ENCODE results near the gene CNEP1R1.

The CNEP1R1 gene

DNA sequence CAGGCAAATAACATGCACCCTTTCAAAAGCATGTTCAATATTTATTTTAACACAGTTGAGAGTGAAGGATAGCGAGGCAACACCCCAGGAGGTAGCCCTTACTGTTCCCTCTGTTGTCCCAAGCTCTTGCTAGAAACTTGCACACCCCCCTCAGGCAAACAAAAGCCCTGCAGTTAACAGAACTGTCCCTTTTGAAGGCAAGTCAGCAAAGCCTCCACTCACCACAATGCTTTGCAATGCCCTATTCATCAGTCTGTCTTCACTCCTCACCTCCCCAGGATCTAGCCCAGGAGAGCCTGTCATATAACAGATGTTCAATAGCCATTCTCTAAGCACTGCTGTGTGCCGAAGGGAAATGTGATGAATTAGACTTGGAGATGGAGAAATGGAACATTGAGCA lies 3.5 kb upstream of the CNEP1R1 start:
- no peak for DNase-seq

DNA sequence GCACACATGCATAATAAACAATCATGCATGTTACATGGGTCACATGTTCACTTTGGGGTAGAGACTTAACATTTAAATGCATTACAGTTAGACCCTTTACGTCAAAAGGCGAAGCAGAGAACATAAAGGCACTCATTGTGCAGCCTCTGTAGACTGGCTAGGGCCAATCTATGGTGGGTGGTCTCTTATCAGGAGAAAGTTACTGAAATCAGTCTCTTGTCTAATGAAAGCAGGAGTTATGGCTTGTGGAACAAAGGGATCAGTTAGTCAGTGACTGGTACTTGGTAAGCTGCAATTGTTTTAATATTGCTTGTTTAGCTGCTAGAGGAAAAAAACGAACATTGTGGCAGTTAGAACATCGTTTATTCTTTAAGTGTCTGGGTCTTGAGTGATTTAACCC lies 1.4 kb upstream of the CNEP1R1 start:
- no peak for DNase-seq

DNA sequence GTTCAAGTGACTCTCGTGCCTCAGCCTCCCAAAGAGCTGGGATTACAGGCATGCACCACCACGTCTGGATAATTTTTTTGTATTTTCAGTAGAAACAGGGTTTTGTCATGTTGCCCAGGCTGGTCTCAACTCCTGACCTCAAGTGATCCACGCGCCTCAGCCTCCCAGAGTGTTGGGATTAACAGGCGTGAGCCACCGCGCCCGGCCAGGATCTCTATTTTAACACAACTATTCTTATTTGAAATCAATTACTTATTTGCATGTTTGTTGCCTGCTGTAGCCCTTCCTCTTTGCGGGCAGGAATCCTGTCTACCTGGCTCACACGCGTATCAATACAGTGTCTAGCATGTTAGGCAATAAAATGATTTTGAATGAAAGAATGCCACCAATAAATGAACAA lies 818 bp upstream of the CNEP1R1 start:
- no peak for DNase-seq

DNA sequence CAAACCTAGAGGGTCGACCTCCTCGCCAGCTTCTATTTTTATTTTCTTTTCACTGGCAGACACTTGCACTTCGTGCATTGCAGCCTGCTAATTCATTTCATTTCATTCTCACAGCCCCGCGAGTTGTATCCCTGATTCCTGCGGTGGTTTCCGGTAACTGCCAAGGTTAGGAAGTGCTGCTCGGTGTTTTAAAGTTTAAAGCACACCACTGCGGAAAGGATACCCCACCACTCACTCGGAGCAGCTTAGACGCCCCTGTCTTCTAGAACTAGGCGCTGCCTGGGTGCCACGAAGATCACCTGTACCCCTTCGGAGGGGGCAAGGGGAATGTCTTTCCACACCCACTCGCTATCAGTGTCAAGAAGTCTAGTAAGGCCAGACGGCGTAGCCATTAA lies 509 bp downstream of the CNEP1R1 start:
- DNase-seq = no peak

DNA sequence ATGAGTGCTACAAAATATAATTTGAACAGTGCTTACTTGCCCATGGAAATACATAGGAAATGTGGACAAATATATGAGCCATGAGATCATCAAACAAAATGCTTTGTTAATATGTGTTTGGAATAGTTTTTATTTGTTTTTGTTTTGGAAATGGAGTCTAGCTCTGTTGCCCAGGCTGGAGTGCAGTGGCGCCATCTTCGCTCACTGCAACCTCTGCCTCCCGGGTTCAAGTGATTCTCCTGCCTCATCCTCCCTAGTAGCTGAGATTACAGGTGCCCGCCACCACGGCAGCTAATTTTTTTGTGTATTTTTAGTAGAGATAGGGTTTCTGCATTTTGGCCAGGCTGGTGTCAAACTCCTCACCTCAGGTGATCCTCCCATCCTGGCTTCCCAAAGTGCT lies 2.8 kb downstream of the CNEP1R1 start:
- no peak for DNase-seq

DNA sequence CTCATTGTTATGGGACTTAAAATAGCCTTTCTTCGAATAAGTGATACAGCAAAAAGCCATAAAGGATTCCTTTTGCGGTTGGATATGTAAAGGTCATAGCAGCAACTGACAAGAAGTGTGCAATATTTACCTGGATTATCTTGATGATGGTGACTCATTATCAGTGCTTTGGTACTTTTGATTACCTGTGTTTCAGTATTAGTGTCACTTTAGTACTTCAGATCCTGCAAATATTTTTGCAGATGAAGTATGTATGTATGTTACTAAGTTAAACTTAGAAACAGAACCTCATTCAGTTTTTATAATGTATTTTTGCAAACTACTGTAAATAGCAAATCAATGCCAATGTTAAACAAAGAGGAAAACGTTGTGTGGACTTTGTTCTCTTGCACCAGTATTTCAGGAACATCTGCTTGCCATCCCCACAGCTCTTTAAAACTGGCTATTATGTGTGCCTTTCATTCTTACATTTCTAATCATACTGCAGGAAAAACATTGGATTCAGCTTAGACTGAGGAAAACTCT lies 10.5 kb downstream of the CNEP1R1 start:
- no peak for DNase-seq

DNA sequence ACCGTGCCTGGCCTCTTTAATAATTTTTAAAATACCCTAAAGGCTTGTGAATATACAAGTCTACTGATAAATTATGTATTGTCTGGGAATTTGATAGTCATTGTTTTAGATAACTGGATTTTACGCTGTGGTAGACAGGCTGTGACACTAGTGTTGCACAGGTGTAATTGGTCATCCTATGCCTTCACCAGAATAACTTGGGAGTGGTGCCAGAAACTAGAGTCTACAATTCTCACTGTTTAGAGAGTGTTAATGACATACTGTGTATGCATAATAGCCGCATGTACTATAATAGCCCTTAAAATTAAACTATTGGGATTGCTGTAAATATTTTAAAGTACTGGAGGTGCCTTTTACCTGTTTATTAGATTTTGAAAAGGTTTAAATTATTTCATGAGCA lies 11.4 kb downstream of the CNEP1R1 start:
- DNase-seq = no peak

DNA sequence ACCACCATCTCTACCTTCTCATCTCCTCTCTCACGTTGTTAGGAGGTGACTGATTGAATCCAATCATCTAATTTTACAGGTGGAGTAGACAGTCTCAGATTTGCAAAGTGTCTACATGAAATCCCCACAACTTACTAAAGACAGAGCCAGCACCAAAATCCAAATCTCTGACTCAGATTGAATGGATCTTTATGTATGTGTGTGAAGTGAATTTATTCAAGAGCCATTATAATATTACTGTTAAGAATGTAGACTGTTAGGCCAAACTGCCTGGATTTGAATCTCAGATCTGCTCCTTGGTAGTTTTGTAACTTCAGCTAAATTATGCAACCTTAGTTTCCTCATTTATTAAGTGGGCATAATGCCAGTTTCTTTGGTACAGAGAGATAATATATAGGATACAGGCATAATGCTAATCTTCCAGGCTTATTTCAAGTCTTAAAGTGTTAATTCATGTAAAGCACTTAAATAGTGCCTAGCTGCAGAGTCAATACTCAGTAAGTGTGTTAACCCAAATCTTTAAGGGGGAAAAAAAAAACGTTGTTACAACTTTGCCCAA lies 12.7 kb downstream of the CNEP1R1 start:
- DNase-seq = no peak

DNA sequence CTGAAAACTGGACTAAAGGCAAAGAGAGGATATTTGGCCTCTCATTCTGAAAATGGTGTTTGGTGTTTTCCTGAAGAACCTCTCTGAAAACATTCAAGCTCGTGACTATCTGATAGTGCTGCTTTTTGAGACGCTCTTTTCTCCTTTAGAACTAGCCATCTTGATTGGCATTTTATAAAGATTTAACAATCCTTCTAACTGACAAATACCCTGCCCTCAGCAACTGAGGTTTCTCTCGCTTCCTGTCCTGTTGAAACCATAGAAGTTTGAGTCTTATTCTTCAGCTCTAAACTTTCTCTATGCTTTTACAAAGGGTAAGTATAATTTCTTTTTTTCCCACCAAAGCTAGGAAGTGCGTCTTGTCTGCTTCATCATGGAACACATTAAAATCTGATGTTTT lies 13.3 kb downstream of the CNEP1R1 start:
- no peak for DNase-seq

DNA sequence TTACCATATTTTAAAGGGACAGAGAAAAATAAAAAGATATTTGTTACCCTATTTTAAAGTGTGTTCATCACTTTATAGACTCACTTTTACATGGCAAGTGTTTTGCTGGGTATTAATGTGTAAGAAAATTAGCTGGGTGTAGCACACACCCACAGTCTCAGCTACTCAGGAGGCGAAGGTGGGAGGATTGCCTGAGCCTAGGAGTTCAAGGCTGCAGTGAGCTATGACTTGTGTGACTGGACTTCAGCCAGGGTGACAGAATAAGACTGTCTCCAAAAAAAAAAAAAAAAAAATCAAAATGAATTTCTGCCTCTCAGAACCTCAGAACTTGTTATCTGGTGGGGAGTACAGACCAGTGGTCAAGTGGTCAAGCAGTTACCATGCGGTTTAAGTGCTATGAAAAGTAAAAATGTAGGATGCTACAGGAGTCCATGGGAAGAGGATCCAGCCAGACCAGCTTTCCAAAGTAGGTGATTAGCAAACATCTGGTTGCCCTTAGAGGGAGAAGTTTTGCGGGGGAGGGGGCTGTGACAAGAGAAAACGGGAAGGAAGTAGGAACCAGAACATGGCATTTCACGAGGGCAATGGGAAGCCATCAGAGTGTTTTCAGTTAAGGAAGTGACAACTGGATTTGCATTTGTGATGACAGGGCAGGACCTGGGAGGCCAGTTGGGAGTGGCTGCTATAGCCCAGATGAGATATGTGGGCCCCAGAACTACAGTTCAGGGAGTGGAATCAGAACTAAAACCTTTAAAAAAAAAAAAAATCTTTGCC lies 13.9 kb downstream of the CNEP1R1 start:
- no peak for DNase-seq

DNA sequence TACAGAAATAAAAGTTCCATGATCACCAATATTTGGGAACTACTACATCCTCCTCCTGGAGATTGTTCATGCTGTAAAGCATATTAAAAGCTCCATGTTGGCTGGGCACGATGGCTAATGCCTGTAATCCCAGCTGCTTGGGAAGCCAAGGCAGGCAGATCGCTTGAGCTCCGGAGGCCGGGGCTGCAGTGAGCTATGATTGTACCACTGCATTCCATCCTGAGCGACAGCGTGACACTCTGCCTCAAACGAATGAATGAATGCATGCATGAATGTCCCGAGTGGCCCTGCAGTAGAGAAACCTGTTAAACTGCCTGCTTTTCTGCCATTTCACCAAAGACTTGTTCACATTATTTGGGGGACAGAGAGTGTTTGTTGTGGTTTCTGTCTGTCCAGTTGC lies 15.0 kb downstream of the CNEP1R1 start:
- no peak for DNase-seq

DNA sequence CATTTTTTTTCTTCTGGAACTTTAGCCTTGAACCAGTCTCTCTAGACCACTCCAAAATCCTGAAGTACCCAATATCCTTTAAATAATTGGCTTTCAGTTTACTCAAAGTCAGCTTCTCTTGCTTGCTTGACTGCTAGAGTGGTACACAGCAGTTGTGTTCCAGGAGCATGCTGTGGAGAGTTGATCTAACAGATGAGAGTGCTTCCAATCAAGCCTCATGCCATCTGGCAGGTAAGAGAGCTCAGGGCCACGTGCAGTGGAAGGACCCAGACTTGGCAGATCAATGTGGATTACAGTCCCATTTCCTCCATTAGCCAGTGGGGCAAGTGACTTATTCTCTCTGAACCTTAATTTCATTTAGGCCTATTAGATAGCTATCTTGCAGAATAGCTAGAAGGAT lies 15.7 kb downstream of the CNEP1R1 start:
- no peak for DNase-seq

DNA sequence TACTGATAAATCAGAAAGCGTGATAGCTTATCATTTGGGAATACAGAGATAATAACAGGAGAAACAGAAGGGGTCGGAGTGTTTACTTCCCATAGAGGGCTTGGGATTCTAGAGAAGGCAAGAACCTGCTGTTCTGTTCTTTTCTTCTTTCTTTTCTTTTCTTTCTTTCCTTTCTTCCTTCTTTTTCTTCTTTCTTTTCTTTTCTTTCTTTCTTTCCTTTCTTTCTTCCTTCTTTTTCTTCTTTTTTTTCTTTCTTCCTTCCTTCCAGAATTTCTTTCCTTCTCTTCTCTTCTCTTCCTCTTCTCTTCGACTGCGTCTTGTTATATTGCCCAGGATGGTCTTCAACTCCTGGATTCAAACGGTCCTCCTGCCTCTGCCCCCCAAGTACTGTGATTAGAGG lies 18.3 kb downstream of the CNEP1R1 start:
- DNase-seq = no peak

DNA sequence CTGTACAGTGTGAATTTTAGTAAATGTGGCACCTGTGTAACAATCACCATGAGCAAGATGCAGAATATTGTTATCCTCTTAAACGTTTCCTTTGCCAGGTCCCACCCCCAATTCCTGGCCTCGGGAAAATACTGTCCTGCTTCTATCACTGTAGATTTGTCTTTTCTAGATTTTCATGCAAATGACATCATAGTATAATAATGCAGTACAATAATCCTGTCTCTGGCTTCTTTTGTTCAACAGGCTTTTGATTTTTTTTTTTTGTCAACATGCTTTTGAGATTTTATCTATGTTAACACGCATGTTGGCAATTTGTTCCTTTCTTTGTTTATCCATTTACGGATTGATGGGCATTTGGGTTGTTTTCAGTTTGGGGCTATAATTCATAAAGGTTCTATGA lies 20.4 kb downstream of the CNEP1R1 start:
- DNase-seq = no peak

DNA sequence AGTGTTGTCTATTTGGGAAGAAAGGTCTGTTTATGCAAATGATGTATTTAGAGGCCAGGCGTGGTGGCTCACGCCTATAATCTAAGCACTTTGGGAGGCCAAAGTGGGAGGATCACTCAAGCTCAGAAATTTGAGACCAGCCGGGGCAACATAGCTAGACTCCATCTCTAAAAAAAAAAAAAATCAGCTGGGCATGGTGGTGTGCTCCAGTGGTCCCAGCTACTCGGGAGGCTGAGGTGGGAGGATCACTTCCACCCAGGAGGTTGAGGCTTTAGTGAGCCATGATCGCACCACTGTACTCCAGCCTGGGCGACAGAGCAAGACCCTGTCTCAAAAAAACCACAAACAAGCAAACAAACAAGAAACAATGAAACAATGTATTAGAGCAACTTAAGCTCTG lies 21.8 kb downstream of the CNEP1R1 start:
- DNase-seq = no peak

DNA sequence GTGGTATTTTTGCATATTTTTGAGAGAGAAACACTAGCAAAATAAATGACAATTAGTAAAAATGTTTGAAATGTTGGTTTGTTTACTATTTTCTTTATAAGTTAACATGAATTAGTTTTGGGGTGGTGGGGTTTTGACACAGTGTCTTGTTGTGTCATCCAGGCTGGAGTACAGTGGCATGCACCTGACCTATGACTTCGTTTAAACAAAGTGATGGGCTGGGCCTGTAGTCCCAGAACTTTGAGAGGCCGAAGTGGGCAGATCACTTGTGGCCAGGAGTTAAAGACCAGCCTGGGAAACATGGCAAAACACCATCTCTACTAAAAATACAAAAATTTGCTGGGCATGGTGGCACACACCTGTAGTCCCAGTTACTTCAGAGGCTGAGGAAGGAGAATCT lies 22.8 kb downstream of the CNEP1R1 start:
- no peak for DNase-seq

DNA sequence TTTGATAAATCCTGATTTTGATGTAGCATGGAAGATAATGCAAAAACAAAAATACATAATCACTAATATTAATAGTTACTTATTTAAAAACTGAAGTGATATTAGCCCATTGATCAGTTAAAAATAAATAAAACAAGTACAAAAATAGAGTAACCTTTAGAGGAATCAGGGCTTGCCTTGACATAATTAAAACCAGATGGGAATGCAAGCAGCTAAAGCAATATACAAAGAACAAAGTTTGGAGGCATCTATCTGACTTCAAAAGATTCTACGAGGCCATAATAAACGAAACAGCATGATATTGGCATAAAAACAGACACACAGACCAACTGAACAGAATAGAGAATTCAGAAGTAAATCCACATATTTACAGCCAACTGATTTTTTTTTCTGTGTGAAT lies 25.8 kb downstream of the CNEP1R1 start:
- DNase-seq = no peak

DNA sequence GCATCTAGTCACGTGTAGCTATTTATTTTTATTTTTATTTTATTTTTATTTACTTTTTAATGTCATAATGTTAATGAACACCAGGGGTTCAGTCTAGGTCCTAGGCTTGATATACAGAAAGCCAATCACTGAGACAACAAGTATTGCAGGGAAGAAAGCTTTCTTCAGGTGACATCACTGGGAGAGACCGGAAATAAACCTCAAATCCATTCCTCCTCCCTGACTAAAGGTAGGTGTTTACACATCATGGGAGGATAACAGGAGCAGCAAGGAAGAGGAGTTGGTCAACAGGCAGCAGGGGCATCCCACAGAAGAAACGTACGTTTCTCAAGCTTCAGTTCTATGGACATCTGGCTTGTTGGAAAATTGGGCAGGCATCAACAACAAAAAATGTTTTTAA lies 31.2 kb downstream of the CNEP1R1 start:
- DNase-seq = no peak

DNA sequence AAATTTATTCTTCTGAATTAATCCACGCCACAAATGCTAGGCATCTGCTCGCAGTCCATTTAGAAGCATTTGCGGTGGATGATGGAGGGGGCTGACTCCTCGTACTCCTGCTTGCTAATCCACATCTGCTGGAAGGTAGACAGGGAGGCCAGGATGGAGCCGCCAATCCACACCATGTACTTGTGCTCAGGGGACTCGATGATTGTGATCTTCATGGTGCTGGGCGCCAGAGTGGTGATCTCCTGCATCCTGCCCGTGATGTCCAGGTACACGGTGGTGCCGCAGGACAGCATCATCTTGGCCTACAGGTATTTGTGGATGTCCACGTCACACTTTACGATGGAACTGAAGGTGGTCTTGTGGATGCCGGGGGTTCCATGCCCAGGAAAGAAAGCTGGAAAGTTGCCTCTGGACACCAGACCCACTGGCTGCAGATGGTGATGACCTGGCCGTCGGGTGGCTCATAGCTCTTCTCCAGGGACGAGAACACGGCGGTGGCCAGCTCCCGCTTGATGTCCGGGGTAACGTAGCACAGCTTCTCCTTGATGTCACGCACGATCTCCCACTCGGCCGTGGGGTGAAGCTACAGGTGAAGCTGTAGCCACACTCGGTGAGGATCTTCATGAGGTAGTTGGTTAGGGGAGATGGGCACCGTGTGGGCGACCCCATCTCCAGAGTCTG lies 33.2 kb downstream of the CNEP1R1 start:
- DNase-seq = no peak

DNA sequence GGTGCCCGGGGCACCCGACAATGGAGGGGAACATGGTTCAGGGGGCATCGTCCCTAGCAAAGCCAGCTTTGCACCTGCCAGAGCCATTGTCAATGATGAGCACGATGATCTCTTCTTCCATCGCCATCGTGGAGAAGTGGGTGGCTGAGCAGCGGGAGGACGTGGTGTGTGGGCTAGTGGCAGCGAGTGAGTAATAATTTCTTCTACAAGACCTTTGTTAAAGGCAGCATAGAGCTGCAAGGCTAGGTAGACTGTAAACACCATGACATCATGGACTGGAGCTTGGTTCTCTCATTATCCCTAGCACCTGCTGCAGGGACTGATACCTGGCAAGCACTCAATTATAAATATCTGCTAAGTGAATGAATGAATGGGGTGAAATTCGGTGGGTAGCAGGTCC lies 34.1 kb downstream of the CNEP1R1 start:
- DNase-seq = no peak

DNA sequence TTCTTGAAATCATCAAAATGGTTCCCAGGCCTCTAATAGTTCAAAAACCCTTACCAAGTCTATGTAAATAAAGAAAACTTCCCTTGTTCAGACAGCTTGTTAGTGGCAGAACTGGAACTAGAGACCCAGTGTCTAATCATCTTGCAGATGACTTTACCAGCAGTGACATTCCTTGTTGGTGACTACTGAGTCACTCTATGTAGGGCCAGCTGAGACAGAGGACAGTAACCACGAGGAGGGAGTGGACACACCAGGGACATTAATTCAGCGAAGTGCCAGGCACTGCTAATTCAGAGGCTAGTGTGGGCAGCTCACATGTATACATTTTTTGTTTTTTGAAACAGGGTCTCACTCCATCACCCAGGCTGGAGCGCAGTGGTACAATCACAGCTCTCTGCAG lies 34.6 kb downstream of the CNEP1R1 start:
- DNase-seq = no peak

DNA sequence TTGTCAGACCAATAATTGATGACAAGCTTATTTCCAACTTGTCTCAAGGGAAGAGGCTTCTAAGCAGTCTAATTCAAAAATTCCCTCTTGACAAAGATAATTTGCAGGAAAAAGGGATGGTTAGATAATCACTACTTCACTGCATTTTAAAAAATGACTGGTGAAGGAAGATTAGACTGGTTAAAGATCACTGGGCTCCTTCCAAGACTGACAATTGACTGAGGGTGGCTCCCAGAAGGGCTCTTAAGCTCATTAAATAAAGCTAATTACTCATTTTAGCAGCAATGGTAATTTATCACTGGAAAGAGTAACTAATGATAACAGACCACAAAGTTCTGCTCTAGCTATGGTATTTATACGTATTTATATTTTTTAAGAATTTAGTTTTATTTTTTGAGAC lies 36.3 kb downstream of the CNEP1R1 start:
- DNase-seq = no peak

DNA sequence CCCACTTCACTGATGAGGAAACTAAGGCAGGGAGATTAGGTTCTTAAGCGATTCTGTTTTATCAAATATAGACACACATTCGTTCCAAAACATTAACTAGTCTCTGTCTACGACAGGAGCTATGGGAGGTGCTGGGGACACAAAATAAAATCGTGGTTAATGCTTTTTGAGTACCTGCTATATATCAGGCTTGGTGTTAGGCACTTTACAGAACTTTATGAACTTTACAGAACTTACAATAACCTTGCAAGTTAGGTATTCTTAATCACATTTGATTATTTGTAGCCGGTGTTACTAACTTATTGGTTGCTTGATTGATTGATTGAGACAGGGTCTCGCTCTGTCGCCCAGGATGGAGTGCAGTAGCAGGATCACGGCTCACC lies 40.2 kb downstream of the CNEP1R1 start:
- DNase-seq = no peak

All from NCI-H1436 treated with DMSO at 0.1 percent for 48 hours (cell line).